Activated CD4-positive, alpha-beta T cell treated with anti-CD3 and anti-CD28 coated beads, Interleukin-2, amount 50 U/mL, for 48 hours (primary cell): ENCODE results near the gene YTHDF1.
A peak's percentile ranks its signal among the peaks of the same experiment; 100 is the strongest.

ENCODE experiments used
- DNase-seq, 2 experiments: peaks; one replicate each; pipeline ENCODE4 v3.0.0-alpha.2; 2020

YTHDF1 gene

DNA sequence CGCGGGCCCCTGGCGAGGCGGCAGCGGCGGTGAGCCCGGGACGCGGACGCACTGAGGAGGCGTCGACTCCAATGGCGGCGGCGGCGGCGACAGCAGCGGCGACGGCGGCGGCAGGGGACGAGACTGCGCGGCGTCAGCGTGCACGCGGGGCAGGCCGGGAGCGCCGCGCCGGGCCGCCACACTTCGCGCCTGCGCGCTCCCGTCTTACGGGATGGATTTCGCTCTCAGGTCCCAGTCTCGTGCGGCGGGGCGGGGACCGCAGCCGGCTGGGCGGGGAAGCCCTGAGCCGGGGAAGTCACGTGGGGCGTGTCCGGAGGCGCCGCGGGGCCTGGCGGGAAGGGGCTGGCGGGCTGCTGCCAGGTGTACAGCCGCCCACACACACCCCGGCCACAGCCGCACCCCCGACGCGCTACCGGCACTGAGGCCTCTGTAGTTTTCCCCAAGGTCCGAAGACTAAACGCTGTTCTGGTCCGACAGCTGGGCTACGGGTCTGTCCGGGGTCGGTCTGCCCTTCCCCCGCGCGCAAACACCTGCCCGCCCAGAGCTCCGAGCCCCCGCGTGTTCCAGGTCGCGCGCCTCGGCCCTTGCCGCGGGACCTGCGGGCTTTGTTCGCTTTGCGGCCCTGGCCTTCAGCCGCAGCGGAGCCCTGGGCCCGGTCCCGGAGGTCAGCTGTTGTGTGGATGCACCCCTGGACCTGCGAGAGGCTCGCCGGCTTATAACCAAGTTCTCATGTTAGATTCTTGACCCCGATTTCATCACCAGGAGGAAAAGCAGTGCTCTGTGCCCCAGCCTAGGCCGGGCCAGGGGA lies at the start of gene YTHDF1:
TSS of gene YTHDF1 (minus strand) at position 91 of the 808 bp plus-strand sequence. CDS start 239 bp downstream, outside the sequence.
- peak; percentile 95 to 96 for DNase-seq

DNA sequence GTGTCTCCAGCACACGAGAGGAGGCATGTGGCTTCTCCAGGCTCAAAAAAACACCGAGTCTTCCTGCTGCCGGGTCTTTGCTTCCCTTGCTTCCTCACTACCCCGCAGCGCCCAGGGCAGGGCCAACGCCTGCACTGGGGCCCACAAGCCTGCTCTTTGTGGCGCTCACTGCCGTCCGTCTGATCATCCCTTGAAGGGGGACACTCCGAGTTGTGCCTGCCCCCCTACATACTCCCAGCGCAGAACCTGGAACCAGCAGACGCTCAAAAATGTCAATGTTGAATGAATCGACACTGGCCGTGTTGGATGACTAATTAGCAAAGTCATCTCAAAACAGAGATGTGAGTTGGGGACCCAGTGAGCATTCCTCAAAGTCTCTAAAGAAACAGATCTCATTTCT lies 48.6 kb upstream of the YTHDF1 start:
- no peak for DNase-seq

DNA sequence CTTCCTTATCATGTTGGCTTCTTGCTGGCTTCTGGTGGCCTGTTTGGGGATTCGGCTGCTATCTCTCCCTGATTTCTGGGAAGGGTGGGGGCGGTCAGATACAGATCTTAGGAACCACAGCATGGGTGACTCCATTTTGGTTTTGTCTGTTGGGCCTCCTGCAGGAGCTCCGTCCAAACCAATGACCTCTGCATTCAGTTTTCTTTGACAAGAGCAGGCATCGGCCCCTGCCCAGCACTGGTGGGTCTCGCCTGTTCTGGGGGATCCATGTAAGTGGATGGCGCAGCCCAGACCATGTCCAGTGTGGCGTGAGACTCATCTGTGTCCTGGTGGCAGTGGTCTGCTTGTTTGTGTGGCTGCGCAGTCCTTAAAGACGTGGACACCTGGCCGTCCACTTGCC lies 48.1 kb upstream of the YTHDF1 start:
- no peak for DNase-seq

DNA sequence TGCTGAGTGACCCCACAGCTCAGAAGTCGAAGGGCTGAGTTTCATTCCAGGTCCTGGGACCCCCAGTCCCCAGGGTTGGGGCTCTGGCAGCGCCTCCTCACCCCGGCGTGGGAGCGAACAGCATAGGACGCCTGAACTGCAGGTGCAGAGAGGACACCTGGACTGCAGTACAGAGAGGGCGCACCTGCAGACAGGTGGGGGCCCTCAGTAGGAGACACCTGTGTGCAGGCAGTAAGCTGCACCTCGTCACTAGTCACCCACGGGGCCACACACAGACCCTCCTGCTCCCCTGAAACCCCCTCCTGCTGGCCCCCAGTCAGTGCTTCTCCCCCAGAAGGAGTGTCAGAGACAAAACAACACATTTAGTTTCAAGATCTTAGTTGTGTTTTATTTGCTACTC lies 46.9 kb upstream of the YTHDF1 start:
- no peak for DNase-seq

DNA sequence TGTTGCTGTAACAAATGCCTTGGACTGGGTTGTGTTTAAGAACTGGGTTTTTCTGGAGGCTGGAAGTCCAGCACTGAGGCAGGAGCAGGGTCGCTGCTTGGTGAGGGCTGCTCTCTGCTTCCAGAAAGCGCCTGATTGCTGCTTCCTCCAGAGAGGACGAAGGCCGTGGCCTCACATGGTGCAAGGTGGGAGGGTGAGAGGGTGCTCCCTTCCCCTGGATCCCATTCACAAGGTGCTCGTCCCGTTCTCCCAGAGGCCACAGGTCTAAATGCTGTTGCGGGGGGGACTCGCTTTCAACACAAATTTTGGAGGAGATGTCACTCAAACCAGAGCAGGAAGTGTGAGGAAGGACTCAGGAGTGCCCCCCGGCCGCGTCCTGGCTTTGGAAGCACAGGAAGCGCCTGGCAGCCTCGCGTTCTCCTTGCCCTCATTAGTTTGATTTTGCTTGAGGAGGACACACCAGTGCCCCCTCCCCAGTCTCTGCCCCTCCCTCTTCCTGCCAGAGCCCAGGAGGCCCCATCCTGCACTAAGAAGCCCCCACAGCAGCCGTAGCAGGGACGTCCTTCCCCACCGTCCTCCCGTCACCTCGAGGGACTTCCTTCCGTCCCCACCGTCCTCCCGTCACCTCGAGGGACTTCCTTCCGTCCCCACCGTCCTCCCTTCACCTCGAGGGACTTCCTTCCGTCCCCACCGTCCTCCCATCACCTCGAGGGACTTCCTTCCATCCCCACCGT lies 46.0 kb upstream of the YTHDF1 start:
- DNase-seq: no peak

DNA sequence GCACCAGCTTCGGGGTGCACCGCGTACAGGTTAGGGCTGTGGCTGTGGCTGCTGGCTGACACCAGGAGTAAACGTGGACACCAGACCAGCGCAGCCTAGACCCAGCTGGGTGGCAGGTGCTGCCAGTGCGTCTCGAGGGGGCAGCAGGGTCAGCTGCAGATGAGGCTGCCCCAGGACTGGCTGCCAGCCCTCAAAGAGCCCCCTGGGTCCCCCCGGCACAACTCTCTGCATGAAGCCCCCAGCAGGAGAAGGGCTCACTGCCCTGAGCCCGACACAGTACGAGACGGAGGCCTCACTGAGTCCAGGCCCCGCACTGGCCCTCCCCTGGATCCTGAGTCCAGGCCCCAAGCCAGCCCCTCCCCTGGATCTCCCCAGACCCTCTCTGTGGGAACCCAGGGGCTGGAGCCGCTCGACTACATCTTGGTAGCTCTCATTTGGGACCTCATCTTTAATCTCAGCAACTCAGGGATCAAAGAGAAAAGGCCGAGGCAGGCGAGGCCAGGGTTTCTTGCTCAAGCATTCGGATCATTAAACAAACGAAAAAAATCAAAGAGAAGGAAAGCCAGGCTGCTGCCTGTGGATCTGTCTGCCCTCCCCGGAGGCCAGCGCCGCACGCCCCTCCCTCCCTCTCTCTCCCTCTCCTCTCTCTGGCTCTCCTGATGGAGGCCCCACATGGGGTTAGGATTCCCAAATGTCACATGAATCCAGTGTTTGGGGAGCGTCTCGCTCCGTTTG lies 45.3 kb upstream of the YTHDF1 start:
- DNase-seq: no peak

DNA sequence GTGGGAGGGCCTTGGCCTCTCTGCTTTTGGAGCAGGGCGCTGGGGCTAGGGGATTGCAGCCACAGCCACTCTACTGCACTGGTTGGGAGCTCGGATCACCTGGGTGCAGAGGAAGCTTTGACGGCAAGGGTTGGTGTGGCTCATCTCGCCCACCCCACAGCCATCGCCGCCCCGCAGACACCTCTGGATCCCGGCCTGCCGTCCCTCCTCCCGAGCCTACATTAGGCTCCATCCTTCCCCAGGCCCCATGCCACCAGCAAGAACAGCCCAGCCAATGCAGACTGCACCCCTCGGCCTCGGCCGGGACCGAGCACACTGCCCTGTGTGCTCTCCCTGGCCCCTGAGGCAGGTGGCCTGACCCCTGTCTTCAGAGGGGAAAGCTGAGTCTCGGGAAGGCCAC lies 44.6 kb upstream of the YTHDF1 start:
- DNase-seq: no peak

DNA sequence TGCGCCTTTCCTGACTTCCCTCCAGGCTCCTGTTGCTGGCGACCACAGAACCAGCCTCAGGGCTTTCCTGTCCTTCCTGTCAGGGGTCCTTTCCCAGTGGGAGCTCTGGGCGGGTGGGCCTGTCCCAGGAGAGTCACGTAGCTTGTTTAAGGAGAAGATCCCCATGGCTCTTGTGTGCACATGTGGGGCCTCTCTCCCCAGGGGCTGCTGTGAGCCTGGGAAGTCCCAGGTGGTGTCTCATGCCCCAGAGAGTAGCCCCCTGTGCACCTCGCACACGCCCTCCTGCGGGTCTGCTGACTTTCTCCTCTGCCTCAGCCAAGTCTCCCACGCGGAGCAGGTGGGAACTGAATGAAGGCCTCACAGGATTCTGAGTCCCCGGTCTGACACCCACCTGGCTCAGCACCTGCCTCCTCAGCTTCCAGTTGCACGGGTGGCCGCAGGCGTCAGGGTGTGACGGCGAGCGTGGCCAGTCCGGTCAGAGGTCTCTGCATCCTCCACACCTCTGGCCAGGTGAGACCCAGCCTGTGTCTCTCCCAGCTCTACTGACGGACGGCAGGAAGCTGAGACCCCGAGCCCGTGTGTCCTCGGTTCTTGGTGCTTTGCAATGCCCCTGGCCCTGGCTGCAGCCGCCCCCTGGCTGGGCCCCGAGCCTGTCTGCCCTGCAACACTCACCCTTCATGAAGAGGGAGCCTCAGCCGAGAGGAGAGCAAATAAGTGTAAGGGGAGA lies 44.0 kb upstream of the YTHDF1 start:
- DNase-seq: no peak

DNA sequence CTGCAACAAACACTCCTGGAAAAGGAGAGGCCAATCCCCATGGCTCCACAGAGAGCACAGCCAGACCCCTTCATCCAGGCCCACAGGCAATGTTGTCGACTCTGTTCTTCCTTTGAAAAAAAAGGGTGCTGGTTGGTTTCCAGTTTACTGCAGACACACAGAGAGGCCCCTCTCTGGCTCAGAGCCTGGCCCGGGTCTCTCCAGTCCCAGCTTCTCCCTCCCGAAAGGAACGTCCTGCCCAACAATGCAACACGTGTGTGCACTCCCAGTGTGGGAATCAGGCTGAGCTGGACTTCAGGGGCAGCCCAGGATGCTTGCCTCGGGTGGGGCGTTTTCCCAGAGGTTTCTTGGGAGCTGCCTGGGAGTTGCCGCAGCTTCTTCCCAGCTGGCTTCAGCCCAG lies 42.9 kb upstream of the YTHDF1 start:
- no peak for DNase-seq

DNA sequence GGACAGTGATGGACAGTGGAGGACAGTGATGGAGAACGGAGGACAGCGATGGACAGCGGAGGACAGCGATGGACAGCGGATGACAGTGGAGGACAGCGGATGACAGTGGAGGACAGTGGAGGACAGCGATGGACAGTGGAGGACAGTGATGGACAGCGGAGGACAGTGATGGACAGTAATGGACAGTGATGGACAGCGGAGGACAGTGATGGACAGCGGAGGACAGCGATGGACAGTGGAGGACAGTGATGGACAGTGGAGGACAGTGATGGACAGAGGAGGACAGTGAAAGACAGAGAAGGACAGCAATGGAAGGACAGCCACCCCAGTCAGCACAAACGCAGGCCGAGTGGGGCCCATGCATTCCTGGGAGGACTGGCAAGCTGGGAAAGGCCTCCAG lies 41.7 kb upstream of the YTHDF1 start:
- no peak for DNase-seq

DNA sequence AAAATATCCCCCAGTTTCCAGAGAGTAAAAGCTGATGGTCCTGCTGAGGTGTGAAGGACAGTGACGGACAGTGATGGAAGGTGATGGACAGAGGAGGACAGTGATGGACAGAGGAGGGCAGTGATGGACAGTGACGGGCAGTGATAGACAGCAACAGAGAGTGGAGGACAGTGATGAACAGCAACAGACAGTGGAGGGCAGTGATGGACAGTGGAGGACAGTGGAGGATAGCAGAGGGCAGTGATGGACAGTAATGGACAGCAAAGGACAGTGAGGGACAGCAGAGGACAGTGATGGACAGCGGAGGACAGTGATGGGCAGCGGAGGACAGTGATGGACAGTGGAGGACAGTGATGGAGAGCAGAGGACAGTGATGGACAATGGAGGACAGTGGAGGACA lies 41.0 kb upstream of the YTHDF1 start:
- no peak for DNase-seq

DNA sequence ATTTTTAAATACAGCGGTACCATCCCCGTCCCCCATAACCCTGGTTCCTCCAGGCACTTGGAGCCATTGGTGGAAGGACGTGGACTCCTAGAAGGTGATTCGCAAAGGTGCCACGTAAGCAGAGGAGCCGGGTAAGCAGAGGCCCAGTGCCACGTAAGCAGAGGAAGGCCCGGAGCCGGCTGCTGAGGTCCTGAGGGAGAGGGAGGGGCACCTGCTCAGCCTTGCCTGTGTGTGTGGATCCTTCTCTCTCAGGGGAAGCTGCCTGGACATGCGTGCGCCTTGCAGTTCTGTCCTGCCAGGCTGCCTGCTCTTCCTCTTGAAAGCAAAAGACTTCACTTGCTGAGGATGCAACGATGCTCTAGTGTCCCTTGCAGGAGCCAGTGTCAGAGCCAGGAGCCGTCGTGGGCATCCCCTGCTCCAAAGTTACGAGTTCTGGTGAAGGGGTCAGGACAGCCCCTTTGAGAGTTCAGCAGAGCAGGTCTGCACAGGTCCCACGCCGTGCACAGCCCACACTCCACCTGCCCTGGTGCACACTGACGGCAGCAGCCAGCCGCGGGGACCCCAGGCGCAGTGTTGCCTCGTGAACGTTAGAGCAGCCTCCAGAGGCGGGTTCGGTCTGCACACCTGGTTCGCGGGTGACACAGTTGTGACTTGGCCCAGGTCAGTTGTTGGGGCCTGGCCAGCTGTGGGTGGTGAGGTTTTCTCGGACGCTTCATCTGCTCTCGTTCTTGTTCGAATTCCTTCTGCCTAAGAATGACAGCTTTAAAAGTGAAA lies 40.2 kb upstream of the YTHDF1 start:
- no peak for DNase-seq

DNA sequence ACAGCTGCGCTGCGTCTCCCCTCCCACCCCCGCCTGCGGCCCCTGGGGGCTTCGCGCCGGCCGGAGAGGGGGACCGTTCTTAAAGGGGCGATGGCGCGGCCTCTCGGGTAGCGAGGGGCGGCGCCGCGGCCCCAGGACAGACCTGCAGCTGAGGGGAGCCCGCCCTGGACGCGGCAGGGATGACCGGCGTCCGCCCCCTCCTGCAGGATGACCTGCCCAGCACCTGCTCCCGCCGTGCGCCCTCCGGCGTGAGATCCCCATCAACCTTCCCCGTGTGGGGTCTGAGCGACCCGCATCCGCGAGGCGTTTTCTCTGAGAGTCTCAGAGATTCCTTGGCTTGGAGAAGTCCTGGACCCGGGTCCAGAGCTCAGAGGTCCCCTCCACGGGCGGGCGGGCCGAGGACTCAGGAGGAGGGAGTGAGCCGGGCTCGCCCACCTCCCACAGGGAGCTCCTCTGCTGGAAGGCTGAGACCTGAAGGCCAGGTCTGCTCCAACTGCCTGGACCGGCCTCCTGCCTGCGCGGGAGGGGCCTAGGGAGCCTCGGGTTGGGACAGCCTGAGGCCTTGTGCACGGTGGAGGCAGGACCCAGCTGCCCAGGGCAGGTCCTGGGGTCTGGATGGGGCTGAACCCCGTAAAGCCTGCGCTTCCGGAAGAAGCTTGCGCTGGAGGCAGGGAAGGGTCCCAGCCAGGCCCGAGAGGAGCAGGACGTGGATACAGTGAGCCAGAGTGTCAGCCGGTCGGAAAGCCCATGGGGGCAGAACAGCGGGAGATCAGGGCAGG lies 38.9 kb upstream of the YTHDF1 start:
- no peak for DNase-seq

DNA sequence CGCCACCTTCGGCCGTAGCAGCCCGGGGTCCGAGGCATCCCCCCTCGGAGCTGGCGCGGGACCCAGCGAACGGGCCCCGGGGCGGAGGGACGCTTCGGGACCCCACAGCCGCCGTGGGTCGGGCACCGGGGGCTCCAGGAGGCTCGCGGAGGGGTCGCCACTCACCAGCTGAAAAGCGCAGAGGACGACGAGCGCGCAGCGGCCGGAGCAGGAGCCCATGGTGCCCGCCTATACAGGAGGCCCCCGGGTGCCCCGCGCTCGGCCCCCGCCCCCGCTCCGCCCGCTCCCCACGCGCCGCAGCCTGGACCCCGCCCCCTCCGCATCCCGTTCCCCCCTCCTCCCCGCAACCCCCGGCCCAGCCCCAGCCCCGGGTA lies 38.3 kb upstream of the YTHDF1 start, which contains the start of gene NKAIN4:
TSS of gene NKAIN4 (minus strand) at position 232 of the 374 bp plus-strand sequence. CDS start at position 219, 13 bp downstream.
- DNase-seq: no peak

DNA sequence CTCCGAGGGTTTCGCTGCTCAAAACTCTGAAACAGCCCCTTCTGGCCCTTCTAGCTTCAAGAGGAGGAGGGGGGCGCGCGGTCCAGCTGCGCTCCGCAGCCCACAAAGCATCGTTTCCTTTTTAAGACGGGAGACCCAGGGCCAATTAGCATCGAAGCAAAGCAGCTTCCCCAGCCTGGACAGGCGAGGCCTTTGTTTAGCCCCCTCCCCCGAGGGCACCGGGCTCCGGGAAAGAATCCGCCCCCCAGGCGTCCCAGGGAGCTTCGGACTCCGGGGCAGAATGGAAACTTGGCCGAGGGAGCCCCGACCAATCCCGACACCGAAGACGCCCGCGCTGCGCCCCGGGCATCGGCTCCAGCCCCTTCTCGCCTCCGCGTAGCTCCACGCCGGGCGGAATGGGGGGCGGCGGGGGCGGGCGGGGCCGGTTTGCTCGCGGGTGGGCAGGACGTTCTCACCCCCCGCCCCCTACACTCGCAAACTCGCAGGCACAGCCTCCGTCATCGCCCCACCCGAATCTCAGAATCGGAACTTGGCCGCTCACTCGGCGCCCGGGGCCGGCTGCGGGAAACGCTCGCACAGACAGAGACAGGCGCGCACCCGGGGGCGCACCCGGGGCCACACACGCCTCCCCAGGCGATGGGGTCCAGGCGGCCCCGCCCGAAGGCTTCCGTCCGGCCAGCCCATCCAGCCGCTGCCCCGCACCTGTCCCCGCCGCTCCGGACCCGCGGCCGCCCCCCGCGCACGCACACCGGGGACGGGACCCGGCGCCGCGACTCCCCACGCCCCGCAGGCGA lies 37.7 kb upstream of the YTHDF1 start:
- DNase-seq: no peak

DNA sequence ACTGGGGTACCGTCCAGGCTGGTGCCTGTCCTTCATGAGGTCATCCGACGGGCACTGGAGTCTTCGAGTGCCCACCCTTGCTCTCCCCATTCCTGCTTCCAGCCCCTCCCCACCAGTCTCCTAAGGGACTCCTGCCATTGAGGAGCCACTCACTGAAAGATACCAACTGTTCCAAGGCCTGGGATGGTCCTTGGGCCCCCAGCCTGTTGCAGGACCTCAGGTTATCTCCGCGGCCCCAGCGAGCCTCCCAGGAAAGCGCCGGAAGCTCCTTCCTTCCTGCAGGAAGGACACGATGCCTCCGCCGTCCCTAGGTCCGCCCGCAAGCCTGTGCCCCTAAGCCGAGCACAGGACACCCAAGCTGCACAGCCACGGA lies 37.1 kb upstream of the YTHDF1 start:
- no peak for DNase-seq

DNA sequence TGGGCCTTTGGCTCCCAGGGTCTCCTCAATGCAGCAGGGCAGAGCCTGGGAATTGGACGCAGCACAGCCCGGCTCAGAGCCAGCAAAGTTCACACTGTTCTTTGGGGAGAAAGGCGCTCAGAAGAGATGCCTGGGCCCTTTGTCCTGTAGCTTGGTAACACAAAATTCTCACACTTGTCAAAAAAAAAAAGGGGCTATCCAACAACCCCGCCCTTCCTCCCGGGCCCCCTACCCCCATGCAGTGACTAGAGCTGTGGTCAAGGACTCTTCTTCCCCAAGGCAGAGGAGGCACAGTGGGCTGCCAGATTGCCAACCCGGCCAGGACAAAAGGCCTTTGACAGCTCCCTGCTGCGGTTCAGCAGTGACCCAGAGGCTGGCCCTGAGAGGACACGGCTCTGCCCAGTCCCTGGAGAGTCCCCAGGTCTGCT lies 36.4 kb upstream of the YTHDF1 start:
- no peak for DNase-seq

DNA sequence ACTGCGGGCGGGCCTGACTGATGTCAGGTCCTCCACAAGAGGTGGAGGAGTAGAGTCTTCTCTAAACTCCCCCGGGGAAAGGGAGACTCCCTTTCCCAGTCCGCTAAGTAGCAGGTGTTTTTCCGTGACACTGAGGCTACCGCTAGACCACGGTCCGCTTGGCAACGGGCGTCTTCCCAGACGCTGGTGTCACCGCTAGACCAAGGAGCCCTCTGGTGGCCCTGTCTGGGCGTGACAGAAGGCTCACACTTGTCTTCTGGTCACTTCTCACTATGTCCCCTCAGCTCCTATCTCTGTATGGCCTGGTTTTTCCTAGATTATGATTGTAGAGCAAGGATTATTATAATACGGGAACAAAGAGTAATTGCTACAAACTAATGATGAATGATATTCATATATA lies 35.4 kb upstream of the YTHDF1 start:
- DNase-seq: peak in 1 of 2 experiments; percentile 30

DNA sequence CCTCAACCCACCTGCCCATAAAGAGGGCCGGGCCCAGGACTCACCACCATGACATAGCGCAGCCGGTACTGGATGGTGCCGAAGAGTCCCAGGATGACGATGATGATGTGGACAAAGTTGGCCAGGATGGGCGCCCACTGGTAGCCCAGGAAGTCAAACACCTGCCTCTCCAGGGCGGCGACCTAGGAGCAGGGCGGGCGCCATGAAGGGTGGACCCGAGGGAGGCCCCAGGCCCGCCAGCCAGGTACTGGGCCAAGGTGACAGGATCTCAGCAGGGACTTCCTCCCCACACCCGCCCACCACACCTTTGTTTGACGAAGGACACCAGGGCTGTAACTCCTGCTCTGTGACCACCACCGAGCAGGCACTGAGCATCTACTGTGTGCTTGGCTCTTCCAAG lies 34.0 kb upstream of the YTHDF1 start:
- DNase-seq: no peak

DNA sequence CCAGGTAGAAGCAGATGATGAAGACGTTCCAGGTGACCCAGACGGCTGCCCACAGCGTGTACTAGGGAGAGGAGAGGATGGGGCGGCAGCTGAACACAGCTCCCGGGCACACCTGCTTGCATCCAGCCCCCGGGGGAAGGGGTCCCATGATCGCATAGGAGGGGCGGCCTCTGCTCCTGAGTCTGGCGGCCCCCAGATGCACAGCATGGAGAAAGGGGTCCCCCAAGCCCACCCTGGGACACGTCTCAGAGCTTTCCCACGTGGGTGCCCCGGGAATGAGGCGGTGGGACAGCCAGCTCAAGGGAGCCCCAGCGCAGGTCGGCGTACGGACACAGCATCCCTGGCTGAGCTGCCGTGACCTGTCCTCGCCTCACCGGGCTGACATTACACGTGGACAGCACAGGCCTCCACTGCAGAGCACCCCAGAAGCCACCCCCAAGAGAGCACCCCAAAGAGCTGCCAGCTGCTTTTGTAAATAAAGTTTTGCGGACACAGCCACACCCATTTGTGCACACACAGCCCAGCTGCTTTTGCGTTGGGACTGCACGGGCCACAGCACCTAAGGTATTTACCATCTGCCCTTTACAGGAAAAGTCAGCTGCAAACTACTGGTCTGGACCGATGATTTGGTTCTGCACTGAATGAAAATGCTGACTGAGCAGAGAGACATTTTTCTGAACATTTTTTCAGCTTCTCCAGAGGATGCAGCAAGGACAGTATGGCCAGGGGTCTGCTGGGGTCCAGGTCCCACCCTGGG lies 33.1 kb upstream of the YTHDF1 start:
- no peak for DNase-seq
